Uterus (tissue), 4 donors: Measurements from ENCODE around the gene SH2D7. TPM values are rescaled to one million over a fixed set of nuclear protein-coding genes. Genes with fewer than 3 reads are reported as not detected.

Experiments
- DNase-seq, 2 donors: peaks; one replicate each; pipeline ENCODE4 v3.0.0-alpha.2; 2019 to 2020
- H3K27ac ChIP-seq, 2 donors: fragments of 200-600 bp; sonication (generic); 1 replicate in 1 of 2; 2 replicates in 1 of 2; pipeline ENCODE4 v1.5.1; 2016 to 2018
- H3K27me3 ChIP-seq, 2 donors: fragments of 200-600 bp; sonication (generic); one replicate each; pipeline ENCODE4 v1.5.1; 2018 to 2019; ENCODE audit warnings: control low read depth in 1 of 2
- H3K36me3 ChIP-seq, 2 donors: fragments of 200-600 bp; sonication (generic); one replicate each; pipeline ENCODE4 v1.5.1; 2019; ENCODE audit warnings: control low read depth in 1 of 2
- H3K4me1 ChIP-seq, 2 donors: fragments of 200-600 bp; sonication (generic); one replicate each; pipeline ENCODE4 v1.5.1; 2018 to 2019; ENCODE audit warnings: control low read depth in 1 of 2
- H3K4me3 ChIP-seq, 2 donors: fragments of 200-600 bp; sonication (generic); 1 replicate in 1 of 2; 2 replicates in 1 of 2; pipeline ENCODE4 v1.5.1; 2018 to 2019; ENCODE audit warnings: mild to moderate bottlenecking in 1 of 2
- H3K9me3 ChIP-seq, 2 donors: fragments of 200-600 bp; sonication (generic); one replicate each; pipeline ENCODE4 v1.5.1; 2019; ENCODE audit warnings: control low read depth in 1 of 2
- POLR2A ChIP-seq, 2 donors: fragments of 450-650 bp; IDR thresholded peaks; one replicate each; pipeline ENCODE4 v1.6.1; 2016; ENCODE audit warnings: antibody characterized with exemption in 2 of 2, mild to moderate bottlenecking in 1 of 2, moderate library complexity in 1 of 2
- intact Hi-C: fragments of 100-400 bp; cut with DNase I; formaldehyde crosslinking; loops from one replicate; pipeline ENCODE4 v1.15.1; 2023; ENCODE audit warnings: low total_unique reads
- total RNA-seq, 4 donors: library from RNA; depleted of rRNA in 3 of 4; stranded (reverse); fragments of >200 nt in 3 of 4; gene quantifications; one replicate each; pipeline versions ENCODE4 v1.1.0 to v1.2.4, GENCODE V29; 2014 to 2023
- TF ChIP-seq, protein P1 (sequence below), 4 experiments: fragments of 200-600 bp in 2 of 4; fragments of 450-650 bp in 2 of 4; sonication (generic) in 2 of 4; IDR thresholded peaks; one replicate each; pipeline ENCODE4 v1.5.1; 2016 to 2019; ENCODE audit warnings: antibody characterized with exemption in 4 of 4, mild to moderate bottlenecking in 2 of 4, moderate library complexity in 1 of 4
- donor health status: DM: yes; HTN: yes; CAD: no.

SH2D7 gene
- total RNA-seq, 4 donors from 2014 or later, result not detected

DNA sequence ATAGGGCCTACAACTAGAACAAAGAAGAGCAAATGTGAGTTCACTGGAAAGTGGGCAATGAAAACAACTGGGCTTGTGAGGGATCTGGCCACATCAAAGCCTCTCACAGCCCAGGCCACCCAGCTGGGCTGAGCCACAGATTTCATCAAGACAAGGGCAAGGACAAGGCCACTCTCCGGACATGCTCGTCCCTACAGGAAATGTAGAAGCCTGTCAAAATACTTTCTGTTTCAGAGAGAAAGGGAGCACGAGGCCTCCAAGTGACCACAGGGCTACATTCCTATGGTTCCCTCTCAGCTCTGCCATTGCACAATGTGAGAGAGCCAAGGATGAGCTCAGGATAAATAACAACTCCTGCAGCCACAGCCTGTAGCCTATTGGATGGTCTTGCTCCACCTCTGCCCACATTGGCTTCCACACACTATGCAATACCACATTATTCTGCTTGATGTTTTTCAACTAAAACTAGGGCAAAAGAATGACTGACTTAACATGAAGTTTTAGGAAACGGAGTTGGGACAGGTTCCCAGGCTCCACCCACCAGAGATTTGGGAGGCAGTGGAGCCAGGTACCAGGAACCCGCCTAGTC is 27.0 kb upstream of the SH2D7 start:
- H3K36me3 ChIP-seq, result no peaks in the 10 kb centered on the region
- DNase-seq, result peak; percentile 68 to 89
- intact Hi-C loops, result no loop called here
- peaks cover 32 to 40% of the 10 kb centered on the region in 2 donors for H3K4me1 ChIP-seq
- H3K9me3 ChIP-seq, result no peaks in the 10 kb centered on the region
- peak overlapping the region; percentile 82 to 92 for H3K27ac ChIP-seq
- TF ChIP-seq POLR2A (IDR thresholded peaks at IDR 0.05), result peak in 1 of 2 donors; percentile 29
- TF ChIP-seq, protein P1, sequence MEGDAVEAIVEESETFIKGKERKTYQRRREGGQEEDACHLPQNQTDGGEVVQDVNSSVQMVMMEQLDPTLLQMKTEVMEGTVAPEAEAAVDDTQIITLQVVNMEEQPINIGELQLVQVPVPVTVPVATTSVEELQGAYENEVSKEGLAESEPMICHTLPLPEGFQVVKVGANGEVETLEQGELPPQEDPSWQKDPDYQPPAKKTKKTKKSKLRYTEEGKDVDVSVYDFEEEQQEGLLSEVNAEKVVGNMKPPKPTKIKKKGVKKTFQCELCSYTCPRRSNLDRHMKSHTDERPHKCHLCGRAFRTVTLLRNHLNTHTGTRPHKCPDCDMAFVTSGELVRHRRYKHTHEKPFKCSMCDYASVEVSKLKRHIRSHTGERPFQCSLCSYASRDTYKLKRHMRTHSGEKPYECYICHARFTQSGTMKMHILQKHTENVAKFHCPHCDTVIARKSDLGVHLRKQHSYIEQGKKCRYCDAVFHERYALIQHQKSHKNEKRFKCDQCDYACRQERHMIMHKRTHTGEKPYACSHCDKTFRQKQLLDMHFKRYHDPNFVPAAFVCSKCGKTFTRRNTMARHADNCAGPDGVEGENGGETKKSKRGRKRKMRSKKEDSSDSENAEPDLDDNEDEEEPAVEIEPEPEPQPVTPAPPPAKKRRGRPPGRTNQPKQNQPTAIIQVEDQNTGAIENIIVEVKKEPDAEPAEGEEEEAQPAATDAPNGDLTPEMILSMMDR (IDR thresholded peaks at IDR 0.05), result no peak
- peak overlapping the region in 1 of 2 donors; percentile 15 for H3K4me3 ChIP-seq
- H3K27me3 ChIP-seq, result no peaks in the 10 kb centered on the region

DNA sequence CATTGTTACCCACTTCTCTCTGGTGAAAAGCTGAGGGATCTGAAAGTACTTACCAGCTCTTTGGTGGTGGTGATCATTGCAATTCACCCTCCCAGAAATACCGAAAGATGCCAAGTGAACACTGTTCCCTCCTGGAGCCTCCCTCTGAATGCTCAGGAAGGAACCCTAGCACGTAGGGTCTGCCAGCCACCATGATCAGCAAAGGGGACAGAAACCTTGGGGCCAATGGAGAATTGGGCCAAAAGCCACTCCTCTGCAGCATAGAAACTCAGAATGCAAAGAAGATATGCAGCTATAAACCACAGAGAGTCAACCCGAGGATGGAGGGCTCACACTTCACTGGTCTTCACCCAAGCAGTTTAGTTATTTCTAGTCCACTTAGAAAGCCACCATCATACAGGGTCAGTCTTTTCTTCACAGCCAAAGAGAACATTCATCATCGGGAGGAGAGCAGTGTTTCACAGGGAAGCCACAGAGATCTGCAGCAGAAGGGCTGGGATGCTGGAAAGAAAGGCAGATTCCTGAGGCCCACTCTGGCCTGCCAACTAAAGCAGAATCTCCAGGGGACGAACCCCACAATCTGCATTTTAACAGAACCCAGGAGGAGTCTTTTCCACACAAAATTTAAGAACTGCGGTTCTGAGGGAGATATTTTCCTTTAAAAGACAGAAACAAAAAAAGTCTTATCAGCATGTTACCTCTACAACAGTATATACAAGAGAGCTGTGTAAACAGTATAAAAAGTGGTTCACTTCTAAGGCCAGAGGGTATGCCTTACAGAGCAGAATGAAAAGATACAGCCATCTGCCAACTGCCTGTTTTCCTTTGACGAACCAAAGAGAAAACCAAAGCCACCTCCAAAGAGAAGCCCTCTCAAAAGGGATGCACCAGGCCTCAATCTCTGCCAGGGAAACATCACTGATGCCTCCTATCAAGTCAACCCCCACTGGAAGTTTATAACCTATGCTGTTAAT is 26.1 kb upstream of the SH2D7 start:
- no peak for DNase-seq
- intact Hi-C loops, result no loop called here
- TF ChIP-seq, protein P1 (IDR thresholded peaks at IDR 0.05), result no peak
- Histone ChIP-seq H3K36me3 (no peaks in the 10 kb centered on the region), H3K4me3 (no peak overlapping the region), H3K27ac (peak overlapping the region; percentile 82 to 92), H3K4me1 (peaks cover 32 to 40% of the 10 kb centered on the region in 2 donors), H3K27me3 (no peaks in the 10 kb centered on the region), H3K9me3 (no peaks in the 10 kb centered on the region)

- Histone ChIP-seq H3K27me3 (no peaks in the 10 kb centered on the region), H3K4me1 (peaks cover 31 to 47% of the 10 kb centered on the region in 2 donors), H3K36me3 (no peaks in the 10 kb centered on the region), H3K9me3 (no peaks in the 10 kb centered on the region), H3K4me3 (no peak overlapping the region), H3K27ac (peak overlapping the region; percentile 82 to 92)
- no peak for TF ChIP-seq POLR2A (IDR thresholded peaks at IDR 0.05)
- TF ChIP-seq, protein P1 (IDR thresholded peaks at IDR 0.05), result no peak
- intact Hi-C loops, result no loop called here
- DNase-seq, result no peak
Observed at GRCh38 chr15:78067328-78068228, 24.8 kb upstream of the SH2D7 start.

DNA sequence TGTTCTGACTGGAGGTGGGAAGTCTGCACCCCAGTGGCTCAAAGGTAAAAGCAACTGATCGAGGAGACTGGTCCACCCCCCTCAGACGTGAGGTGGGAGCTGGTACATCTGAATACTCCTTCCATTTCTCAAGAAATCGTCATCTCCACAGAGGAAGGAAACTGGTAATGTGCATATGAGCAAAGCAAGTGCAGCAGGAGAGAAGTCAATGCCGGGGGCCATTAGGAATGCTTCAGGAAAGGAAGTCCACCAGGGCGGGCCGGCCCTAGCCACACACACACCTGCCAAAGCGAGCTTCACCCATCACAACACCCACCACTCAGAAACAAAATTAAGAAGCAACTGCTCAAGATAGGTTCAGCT is 23.3 kb upstream of the SH2D7 start:
- Histone ChIP-seq H3K36me3 (no peaks in the 10 kb centered on the region), H3K4me1 (peaks cover 21 to 47% of the 10 kb centered on the region in 2 donors), H3K9me3 (no peaks in the 10 kb centered on the region), H3K4me3 (no peak overlapping the region), H3K27ac (peak overlapping the region; percentile 82 to 92), H3K27me3 (no peaks in the 10 kb centered on the region)
- TF ChIP-seq, protein P1 (IDR thresholded peaks at IDR 0.05), result no peak
- TF ChIP-seq POLR2A (IDR thresholded peaks at IDR 0.05), result no peak
- no peak for DNase-seq
- intact Hi-C loops, result no loop called here
